DMS153 treated with DMSO at 0.1 percent for 48 hours (cell line): ENCODE data around the gene SLC4A7.

Source experiments
- DNase-seq: peaks from one replicate; lab custom pipeline; 2025; ENCODE audit not compliant: unreplicated experiment; lab: John Stamatoyannopoulos, UW

The SLC4A7 gene

DNA sequence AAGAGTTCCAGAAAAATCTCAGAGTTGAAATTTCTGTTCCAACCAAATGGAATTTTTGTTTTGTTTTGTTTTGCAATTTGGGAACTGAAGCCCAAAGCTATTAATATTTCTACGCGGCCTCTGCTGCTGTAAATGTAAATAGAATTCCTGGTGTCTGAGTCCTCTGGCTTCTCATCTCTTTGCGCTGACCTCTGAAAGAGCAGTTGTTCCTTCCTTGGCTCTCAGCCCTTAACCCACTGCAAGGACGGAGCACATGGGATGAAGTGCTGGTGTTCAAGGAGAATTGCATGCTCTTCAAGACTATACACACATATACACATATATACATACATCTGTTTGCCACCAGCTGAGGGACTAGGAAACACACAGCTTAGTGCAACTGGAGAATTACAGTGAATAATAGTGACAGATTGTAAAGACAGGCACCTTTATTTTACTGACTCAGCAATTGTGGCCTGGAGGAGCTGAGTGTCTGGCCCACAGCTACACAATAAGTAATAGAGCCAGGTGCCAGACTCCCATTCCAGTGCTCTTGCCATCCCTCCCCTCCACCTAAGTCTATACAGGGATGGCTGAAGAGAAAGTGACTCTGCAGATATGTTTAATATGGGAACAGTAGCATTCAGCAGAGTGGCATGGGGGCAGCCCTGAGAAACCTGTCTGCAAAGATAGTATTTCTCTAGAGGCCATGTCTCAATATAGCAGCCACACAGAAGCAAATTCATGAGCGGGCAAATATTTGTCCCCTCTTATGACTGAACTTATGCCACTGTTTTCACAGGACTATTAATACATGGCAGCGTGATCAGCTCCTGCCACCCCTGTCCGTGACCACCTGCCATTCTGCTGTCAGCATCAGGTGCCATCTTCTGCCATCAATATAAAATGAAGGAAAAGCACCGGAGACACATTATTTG, 157.3 kb downstream of the SLC4A7 start:
- DNase-seq, result no peak

DNA sequence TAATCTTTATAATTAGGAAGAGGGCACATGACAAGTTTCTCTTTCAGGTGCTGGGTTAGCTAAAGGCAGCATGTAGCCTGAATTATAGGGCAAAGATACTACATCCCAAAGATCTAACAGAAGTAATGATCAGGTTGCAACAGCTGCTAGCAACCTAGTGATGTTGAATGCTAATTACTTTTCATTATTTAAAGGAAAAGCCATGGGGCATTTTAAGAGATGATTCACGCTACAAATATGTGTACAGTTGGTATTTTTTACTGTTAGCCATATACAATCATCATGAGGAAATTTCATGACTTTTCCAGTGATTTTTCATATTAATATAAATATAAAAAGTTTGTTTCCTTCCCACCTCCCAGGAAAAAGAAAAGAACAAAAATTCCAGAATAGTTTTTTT, 158.0 kb downstream of the SLC4A7 start:
- DNase-seq, result no peak

DNA sequence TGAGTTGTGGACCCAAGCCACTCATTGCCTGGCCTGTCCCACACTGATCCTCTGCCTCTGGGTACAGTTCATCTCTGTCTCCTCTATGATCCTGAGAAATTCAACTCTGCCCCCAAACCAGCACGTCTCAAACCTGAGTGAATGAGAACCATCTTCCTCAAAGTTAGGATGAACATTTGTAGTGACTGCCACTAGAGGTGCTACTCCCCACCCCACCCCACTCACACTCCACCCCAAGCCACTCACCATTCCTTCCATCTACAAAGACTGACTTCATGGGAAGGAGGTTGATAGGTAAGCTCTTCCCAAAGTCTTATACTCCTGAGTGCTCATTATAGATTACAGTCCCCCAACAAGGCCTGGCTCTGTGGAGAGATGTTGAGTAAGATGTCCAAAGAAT, 158.8 kb downstream of the SLC4A7 start:
- DNase-seq, result no peak

DNA sequence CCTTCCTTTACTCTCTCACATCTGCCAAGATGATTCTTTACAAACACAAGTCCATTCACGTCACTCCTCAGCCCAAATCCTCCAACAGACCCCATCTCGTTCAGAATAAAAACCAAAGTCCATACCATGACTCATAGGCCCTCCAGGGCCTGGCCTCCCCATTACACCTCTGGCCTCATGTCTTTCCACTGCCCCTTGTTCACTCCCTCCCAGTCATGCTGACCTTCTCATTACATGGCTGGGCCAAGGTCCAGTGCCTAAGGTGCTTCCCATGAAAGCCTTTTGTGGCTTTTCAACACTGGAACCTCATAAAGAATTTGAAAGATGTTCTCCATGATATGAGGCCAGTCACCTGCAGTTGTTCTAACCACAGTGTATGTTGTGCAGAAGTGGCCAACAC, 159.5 kb downstream of the SLC4A7 start:
- DNase-seq, result no peak

DNA sequence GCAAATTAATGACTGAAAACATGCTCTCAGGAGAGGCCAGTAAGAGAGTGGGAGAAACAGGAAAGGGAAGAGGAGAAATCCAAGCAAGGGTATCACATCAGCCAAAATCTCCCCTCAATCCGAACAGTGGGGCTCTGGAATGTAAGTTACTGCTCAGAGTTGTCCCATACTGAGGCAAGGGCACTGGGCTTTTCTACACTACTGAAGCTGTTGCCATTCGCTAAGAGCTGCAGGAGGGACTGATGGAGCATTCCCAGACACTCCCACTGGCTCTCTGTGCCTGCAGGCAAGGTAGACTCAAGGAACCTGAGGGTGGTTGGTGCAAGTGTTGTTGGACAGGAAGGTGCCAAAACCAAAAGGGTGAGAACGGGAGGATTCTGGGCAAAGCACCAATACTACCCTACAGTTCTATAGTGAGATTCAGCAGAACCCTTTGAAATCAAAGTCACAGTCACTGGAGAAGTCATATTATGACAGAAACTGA, 161.1 kb downstream of the SLC4A7 start:
- DNase-seq, result no peak
